Skeletal muscle tissue (tissue), 4 donors: ENCODE measurements around the gene C11orf68. TPM values are rescaled to one million over a fixed set of nuclear protein-coding genes. Genes with fewer than 3 reads are reported as not detected.

Experiments
- H3K27ac ChIP-seq: one replicate; pipeline ENCODE4 v1.7.0; 2013; ENCODE audit warnings: mild to moderate bottlenecking, low read depth, low read length, inconsistent platforms
- H3K27me3 ChIP-seq, 3 donors: one replicate each; pipeline ENCODE4 v1.7.0; 2013; ENCODE audit warnings: low read length in 3 of 3; ENCODE audit not compliant: control insufficient read depth in 3 of 3, insufficient read depth in 3 of 3
- H3K36me3 ChIP-seq, 3 donors: one replicate each; pipeline ENCODE4 v1.7.0; 2013; ENCODE audit warnings: low read length in 3 of 3; ENCODE audit not compliant: control insufficient read depth in 3 of 3, insufficient read depth in 3 of 3
- H3K4me1 ChIP-seq, 3 donors: one replicate each; pipeline ENCODE4 v1.7.0; 2013; ENCODE audit warnings: low read length in 3 of 3, mild to moderate bottlenecking in 3 of 3; ENCODE audit not compliant: control insufficient read depth in 3 of 3, insufficient read depth in 3 of 3
- H3K4me3 ChIP-seq, 3 donors: one replicate each; pipeline ENCODE4 v1.7.0; 2013; ENCODE audit warnings: low read length in 3 of 3
- H3K9ac ChIP-seq, 3 donors: one replicate each; pipeline ENCODE4 v1.7.0; 2013; ENCODE audit warnings: low read length in 3 of 3, mild to moderate bottlenecking in 3 of 3, moderate library complexity in 2 of 3, low read depth in 1 of 3
- H3K9me3 ChIP-seq, 3 donors: one replicate each; pipeline ENCODE4 v1.7.0; 2013; ENCODE audit warnings: low read length in 3 of 3; ENCODE audit not compliant: control insufficient read depth in 3 of 3
- total RNA-seq: library from RNA; depleted of rRNA; stranded (reverse); fragments of >200 nt; gene quantifications from one replicate; pipeline ENCODE4 v1.2.3, GENCODE V29; 2014
- donor health status: Osteomylitis.

The C11orf68 gene
- total RNA-seq, 1 donor from 2014 or later, result 12.5 TPM

- Histone ChIP-seq H3K36me3 (peaks cover 32 to 48% (median 46%) of the 10 kb centered on the region in 3 donors), H3K9ac (no peak overlapping the region), H3K4me3 (no peak overlapping the region), H3K27ac (no peak overlapping the region), H3K9me3 (no peaks in the 10 kb centered on the region), H3K27me3 (peaks cover 0 to 6% (median 0%) of the 10 kb centered on the region in 3 donors), H3K4me1 (peaks cover 19 to 24% (median 24%) of the 10 kb centered on the region in 3 donors)
Observed at GRCh38 chr11:65868076-65868667, 50.7 kb downstream of the C11orf68 start.

DNA sequence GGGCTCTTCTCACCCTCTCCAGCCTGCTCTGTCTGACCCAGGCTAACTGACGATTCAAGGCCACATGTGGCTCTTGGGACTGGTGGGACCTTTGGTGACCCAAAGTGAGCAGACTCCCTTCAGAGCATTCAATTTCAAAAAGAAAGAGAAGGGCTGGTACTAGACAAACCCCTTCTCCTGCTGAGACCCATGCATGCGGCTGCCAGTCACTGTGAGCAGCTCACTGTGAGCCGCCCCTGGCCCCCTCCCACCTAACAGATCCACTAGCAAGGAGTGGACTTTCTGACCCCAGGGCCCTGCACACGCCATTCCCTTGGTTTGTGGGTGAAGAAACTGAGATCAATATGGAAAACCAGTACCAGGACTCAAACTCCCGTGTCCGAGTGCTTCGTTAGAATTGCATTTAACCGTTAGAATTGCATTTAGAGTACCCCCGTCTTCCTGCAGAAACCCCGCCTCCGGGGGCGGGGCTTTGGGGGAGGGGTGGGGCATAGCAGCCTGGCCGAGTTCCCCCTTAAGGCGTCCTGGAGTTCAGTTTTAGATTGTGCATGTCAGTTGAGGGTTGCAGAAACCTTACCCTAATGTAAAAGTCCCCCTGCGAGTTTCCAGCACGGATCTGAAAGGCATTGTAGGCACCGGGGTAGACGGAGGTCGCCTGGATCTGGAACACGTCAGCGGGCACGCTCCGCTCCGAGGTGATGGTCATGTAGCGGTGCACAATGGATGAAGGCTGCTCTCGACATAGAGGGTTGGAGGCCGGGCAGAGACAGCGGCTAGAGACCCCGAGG is 51.4 kb downstream of the C11orf68 start:
- Histone ChIP-seq H3K9ac (no peak overlapping the region), H3K36me3 (peaks cover 38 to 55% (median 53%) of the 10 kb centered on the region in 3 donors), H3K4me3 (no peak overlapping the region), H3K27me3 (peaks cover 0 to 3% (median 0%) of the 10 kb centered on the region in 3 donors), H3K4me1 (peaks cover 16 to 24% (median 21%) of the 10 kb centered on the region in 3 donors), H3K9me3 (no peaks in the 10 kb centered on the region), H3K27ac (no peak overlapping the region)

Other genes with a start within 250 kb of the C11orf68 start
- gene KAT5, start 206.8 kb downstream of the C11orf68 start, total RNA-seq, result 44.9 TPM
- gene RNASEH2C, start 198.3 kb downstream of the C11orf68 start, total RNA-seq, result 11.0 TPM
- gene AP5B1, start 138.1 kb downstream of the C11orf68 start, total RNA-seq, result 2.1 TPM
- gene OVOL1, start 132.0 kb downstream of the C11orf68 start, total RNA-seq, result not detected
- gene SNX32, start 85.1 kb downstream of the C11orf68 start, total RNA-seq, result under 0.01 TPM
- gene CFL1, start 60.9 kb downstream of the C11orf68 start, total RNA-seq, result 275 TPM
- gene MUS81, start 58.6 kb downstream of the C11orf68 start, total RNA-seq, result 34.4 TPM
- gene EFEMP2, start 46.3 kb downstream of the C11orf68 start, total RNA-seq, result 35.0 TPM
- 1.0 TPM for gene CTSW, start 39.2 kb downstream of the C11orf68 start, total RNA-seq
- 110 TPM for gene FIBP, start 30.6 kb downstream of the C11orf68 start, total RNA-seq
- gene CCDC85B, start 28.4 kb downstream of the C11orf68 start, total RNA-seq, result 12.0 TPM
- gene FOSL1, start 18.7 kb downstream of the C11orf68 start, total RNA-seq, result not detected
- 71.0 TPM for gene DRAP1, start 364 bp upstream of the C11orf68 start, total RNA-seq
- not detected for gene TSGA10IP, start 26.4 kb upstream of the C11orf68 start, total RNA-seq
- gene SART1, start 42.7 kb upstream of the C11orf68 start, total RNA-seq, result 45.9 TPM
- gene EIF1AD, start 83.1 kb upstream of the C11orf68 start, total RNA-seq, result 20.9 TPM
- gene BANF1, start 83.4 kb upstream of the C11orf68 start, total RNA-seq, result 26.6 TPM
- gene CST6, start 92.9 kb upstream of the C11orf68 start, total RNA-seq, result not detected
- gene CATSPER1, start 107.4 kb upstream of the C11orf68 start, total RNA-seq, result not detected
- gene GAL3ST3, start 130.1 kb upstream of the C11orf68 start, total RNA-seq, result under 0.01 TPM
- 62.1 TPM for gene SF3B2, start 133.3 kb upstream of the C11orf68 start, total RNA-seq
- 13.6 TPM for gene PACS1, start 151.2 kb upstream of the C11orf68 start, total RNA-seq